ENCODE results near the gene MS4A6E.
"Not testable (repeated sequence)": the region's sequence is repeated elsewhere in the genome, so short reads cannot be mapped to it uniquely, and the experiment has no call there.

The MS4A6E gene, protein sequence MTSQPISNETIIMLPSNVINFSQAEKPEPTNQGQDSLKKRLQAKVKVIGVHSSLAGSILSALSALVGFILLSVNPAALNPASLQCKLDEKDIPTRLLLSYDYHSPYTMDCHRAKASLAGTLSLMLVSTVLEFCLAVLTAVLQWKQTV

DNA sequence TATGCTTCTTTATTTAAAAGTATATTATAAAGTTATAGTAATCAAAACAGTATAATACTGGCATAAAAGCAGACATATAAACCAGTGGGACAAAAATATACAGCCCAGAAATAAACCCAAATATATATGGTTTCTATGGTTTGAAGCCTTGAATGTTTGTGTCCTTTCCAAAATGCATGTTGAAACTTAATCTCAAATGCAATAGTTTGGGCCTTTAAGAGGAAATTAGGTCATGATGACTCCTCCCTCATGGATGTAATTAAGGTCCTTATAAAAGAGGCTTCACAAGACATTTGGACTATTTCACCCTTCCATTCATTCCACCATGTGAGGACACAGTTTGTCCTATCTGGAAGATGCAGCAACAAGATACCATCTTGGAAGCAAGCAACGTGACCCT is at the start of gene MS4A6E:
TSS of gene MS4A6E (plus strand) at position 301 of the 400 bp plus-strand sequence. CDS start 7,641 bp downstream, outside the sequence.
- no peak for DNase-seq (ENCODE audit: low spot score)

DNA sequence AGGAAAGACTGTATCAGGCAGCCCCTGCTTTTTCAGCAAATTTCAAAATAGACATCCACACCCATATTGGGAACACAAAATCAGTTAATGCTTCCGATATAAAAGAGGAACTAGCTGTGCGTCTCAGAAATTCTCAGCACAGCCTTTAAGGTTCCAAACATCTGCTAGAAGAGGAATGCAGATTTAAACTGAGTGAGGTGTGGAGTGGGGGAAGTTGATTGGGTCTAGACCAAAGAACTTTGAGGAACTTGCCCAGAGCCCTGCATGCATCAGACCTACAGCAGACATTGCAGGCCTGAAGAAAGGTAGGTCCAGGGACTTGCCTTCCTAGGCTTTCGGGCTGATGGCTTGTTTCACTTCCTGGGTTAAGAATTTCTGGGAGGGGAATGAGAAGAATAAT is 46.6 kb upstream of the MS4A6E start, which contains the start of gene MS4A4A:
TSS of gene MS4A4A (plus strand) at position 255 of the 400 bp plus-strand sequence. CDS start at position 265, 10 bp downstream.
- DNase-seq (ENCODE audit: low spot score), result no peak

DNA sequence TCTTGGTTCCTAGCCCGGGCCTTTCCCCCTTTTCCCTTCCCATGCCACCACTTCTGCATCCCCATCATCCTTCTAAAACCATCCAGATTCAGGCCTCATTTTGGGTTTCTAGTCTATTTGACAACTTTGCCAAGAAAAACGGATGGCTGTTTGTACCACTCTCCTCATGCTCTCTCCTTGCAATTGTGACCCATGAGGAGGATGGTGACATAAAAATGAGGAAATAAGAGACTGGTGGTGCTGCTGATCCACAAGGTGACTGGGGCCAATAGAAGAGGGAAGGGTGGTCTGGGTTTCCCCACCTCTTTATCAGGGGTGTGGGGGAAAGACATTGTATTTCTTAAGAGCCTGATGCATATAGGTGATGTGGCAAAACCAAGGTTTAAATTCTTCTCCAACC is 45.6 kb upstream of the MS4A6E start:
- DNase-seq (ENCODE audit: low spot score), result no peak

DNA sequence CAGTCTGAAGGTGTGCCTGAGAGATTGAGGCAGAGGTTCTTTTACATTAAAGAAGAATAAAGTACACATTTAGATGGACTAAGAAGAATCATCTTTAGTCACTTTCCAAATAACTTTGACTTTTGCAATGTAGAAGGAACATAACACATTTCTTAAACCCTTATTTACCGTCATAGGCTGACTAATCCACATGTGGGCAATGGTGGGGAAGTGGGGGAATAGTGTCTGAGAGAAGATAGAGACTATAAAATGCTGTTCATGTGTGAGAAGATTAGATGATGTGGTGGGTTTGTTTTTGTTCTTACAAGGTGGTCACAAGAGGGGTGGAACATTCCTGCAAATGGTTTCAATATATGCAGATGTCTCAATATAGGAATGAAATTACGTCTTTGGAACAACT is 44.8 kb upstream of the MS4A6E start:
- no peak for DNase-seq (ENCODE audit: low spot score)

DNA sequence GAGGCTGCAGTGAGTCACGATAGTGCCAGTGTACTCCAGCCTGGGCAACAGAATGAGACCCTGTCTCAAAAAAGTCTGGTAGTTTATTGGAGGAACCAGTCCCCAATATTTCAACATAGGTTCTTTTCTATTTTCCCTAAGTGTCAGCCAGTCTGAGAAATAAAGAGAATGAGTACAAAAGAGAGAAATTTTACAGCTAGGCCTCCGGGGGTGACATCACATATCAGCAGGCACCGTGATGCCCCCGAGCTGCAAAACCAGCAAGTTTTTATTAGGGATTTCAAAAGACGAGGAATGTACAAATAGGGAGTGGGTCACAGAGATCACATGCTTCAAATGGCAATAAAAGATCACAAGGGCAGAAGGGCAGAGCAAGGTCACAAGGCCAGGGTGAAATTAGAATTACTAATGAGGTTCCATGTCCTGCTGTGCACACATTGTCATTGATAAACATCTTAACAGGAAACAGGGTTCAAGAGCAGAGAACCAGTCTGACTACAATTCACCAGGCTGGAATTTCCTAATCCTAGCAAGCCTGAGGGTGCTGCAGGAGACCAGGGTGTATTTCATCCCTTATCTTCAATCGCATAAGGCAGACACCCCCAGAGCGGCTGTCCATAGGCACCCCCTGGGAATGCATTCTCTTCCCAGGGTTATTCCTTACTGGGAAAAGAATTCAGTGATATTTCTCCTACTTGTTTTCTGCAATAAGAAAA is 41.5 kb upstream of the MS4A6E start:
- not testable (repeated sequence) for DNase-seq (ENCODE audit: low spot score)

DNA sequence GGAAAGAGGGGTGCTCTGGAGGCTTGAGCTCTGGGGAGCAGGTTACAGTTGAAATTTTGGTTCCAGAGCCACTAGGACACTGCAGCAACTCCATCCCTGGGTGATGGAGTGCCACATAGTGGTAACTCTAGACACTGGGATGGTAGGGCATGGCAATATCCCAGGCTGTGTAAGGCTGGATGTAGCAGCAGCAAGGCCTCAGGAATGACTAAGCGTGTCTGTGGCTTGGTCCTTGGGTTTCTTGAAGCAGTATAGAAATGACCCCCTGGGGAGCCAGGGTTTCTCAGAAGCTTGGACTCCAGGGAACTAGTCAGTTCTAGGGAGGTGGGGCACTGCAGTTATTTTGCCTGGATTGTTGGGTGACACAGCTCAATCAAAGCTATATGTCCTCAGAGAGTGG is 38.5 kb upstream of the MS4A6E start:
- DNase-seq (ENCODE audit: low spot score), result no peak

DNA sequence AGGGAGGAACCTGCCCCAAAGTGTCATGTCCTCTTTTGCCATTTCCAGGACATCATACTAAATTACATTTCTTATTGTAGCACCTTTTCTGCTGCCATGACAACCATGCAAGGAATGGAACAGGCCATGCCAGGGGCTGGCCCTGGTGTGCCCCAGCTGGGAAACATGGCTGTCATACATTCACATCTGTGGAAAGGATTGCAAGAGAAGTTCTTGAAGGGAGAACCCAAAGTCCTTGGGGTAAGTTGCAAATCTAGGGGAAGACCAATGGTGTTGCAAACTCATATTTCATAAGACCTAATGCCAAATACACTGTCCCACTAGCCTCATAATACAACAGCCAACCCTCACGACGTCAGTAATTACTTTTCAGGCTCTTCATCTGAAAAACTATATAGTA is 34.9 kb upstream of the MS4A6E start:
- no peak for DNase-seq (ENCODE audit: low spot score)

DNA sequence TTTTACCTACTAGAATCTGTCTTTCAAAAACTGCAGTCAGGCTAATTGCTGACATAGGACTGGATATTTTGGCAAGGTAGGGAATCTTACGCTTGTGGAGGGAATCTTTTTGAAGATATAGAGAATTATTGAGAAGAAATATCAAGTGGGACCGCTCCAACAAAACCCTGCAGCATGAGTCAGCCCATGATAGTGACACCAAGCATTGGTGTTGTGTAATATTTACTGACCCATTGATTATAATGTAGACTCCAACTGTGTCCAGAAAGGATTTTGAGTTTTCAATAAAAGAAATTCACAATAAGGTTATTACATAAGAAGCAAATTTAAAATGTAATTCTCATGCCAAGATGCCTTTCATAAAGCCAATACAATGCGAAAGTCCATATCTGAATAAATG is 25.9 kb upstream of the MS4A6E start:
- no peak for DNase-seq (ENCODE audit: low spot score)

DNA sequence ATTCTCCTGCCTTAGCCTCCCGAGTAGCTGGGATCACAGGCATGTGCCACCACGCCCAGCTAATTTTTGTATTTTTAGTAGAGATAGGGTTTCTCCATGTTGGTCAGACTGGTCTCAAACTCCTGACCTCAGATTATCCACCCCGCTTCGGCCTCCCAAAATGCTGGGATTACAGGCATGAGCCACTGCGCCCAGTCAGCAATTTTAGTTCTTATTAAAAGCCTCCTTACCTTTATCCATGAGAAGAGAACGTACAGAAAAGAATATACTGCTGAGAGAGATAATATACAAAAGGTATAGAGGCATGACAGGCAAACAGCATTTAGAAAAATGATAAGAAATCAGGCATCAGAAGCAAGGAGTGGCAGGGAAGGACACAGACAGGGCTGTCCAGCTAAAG is 25.2 kb upstream of the MS4A6E start:
- DNase-seq (ENCODE audit: low spot score), result not testable (repeated sequence)

DNA sequence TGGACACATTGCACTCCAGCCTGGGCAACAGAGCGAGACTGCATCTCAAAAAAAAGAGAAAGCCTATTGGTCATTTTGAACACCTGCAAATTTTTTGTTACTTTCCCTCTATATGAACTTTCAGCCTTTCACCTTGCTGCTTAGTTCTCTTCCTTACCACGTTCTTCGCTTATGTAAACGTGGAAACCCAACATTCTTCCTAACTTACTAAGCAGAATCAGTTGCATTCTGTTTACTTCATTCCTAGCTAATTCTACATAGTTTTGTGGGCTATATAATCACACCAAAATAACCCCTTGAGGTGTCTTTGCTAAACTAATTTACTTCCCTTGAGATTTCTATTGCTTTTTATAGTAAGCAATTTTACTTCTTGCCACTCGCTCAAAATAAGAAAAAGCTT is 23.4 kb upstream of the MS4A6E start:
- DNase-seq (ENCODE audit: low spot score), result no peak

DNA sequence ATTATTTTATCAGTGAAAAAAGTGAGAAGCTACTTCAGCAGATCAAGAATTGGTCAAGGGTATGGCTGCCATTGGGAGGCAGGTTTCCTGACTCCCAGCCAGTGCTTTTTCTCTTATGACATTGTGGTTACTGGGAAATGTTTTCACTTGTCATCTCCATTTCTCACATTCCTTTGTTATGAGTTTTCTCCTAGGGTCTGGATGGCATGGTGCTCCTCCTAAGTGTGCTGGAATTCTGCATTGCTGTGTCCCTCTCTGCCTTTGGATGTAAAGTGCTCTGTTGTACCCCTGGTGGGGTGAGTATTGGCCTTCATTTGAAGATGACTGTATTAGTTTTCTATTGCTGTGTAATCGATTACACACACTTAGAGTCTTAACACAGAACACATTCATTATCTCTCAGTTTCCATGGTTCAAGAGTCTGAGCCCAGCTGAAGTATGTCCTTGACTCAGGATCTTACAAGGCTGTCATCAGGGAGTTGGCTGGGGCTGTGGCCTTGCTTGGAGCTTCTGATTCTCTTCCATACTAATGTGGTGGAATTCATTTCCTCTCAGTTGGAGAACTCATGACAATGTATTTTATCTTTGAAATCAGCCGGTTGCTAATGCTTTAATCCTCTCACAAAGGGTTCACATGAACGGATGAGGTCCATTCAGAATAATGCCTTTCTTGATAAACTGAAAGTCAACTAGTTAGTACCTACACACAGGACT is 21.0 kb upstream of the MS4A6E start:
- DNase-seq (ENCODE audit: low spot score), result no peak

DNA sequence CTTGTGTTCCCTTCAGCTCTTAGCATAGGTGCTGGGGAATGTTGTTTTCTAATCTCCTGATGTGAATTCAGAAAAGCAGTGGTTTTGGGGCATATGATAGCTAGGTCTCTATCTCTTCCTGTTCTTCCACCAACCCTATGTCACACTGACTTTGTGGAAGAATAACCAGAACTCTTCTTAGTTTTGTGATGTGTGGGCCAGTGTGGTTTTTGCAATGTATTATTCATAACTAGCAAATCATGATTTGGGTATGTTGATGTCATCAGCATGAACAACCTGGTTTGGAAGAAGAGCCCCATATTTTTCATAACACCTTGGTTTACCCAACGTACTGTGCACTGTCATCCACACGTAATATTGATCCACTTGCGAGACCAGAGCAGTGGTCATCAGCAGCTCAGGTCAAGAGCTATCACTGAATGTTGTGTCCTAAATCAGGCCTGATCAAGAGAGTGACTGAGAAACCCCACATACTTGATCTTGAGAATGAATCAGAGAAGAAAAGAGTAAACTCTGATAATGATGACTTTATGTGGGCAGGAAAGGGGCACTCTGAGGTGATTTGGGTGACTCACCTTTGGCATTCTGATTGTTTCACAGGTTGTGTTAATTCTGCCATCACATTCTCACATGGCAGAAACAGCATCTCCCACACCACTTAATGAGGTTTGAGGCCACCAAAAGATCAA is 19.4 kb upstream of the MS4A6E start:
- no peak for DNase-seq (ENCODE audit: low spot score)

DNA sequence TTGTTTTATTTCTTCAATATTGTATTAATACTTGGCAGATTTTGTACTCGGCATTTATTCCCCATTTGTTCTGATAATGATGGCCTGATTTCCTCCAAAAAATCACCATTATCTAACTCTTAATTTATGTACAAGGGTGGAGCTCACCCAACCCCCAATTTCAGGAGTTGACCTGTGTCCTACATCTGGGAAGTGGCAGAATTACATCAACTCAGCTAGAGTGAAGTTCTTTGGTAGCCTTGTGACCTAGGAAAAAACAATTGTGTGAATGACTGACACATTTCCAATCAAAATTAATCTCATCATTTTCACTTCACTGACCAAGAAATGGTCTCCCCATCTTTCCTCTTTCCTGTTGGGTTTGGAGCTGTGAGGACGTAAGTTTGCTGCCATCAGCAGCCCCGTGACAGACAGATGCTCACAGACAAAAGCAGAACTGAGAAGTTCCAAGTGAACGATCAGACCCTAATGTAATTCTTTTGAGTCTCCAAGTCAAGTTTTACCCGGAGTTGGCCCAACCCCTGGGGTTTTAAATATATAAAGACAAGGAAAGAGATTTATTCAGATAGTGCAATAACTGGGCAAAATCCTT is 16.6 kb upstream of the MS4A6E start:
- no peak for DNase-seq (ENCODE audit: low spot score)

DNA sequence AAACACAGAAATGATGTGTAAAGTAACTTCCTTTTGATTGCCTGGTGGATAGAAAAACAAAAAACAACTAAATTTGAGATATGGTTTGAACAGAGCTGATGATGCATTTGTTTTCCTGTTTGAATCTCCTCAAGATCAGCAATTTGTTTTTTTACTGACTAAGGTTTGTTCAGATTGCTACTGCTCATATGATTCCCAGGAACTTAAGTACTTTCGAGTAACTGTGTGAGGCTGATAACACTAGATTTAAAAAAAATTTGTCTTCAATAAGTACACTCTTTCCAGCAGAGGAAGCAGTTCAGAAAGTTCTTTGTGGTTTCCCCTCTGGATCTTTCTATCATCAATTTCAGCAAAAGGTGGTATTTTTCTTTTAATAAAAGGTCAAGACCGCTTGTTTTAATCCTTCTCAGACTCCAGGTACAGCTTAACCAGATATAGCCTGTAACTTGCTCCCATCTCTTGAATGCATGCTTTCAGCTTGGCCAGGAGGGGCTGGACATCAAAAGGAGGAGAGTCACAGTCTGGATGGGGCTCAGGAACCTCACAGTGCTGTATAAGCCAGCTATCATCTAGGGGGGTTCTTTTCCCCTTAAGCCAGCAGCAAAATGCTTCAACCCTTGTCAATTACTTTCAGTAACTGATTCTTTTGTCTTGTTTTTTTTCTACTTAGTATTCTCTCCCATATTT is 12.3 kb upstream of the MS4A6E start:
- DNase-seq (ENCODE audit: low spot score), result no peak

DNA sequence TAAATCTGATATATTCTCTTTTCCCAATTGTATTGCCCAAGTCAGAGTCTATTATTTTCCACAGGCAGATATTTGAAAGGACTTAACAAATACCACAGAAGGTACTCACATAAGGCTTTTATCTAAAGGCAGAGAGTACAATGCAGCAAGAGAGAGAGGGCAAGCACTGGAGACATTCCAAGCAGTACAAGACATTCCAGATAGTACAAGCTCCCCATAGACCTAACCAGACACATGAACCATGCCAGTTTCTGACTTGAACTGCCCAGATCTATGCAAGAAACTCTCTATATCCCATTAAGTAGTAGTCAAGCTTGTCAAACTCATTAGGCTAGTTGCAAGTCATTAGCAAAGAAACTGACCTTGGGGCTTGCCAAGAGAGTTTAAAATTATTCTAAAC is 11.2 kb upstream of the MS4A6E start:
- no peak for DNase-seq (ENCODE audit: low spot score)

DNA sequence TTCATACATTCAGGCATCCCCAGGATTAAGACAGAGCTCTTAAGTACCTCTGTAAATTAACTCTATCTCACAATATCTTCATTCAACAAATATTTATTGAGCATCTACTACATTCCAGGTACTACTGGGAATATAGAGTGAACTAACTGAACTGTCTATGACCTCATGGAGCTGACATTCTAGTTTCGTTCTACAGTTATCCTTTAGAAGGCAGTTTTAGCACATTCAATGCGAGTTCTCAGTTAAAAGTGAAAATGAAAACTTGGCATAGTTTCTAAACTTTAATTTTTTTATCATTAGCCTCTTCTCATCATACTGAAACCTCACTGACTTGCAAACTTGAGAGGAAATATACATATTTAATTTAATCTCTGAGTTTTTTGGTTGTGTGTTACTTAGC is 10.7 kb upstream of the MS4A6E start:
- no peak for DNase-seq (ENCODE audit: low spot score)

DNA sequence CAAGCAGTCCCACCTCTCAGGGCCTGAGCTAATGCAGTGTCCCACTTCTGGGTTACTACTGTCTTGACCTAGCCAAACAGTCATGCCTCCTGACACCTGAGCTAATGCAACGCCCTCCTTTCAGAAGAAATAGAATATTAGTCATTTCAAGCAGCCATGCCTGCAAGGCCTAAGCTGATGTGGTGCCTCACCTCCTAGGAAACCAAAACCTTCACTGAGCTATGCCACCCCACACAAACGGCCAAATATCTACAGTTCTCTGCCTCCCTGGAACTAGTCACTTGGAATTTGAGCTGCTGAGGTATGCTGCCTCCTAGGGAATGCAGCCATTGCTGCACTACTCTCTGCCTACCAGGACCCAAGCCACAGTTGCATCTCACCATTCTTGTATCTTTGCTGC is 8.3 kb upstream of the MS4A6E start:
- no peak for DNase-seq (ENCODE audit: low spot score)

DNA sequence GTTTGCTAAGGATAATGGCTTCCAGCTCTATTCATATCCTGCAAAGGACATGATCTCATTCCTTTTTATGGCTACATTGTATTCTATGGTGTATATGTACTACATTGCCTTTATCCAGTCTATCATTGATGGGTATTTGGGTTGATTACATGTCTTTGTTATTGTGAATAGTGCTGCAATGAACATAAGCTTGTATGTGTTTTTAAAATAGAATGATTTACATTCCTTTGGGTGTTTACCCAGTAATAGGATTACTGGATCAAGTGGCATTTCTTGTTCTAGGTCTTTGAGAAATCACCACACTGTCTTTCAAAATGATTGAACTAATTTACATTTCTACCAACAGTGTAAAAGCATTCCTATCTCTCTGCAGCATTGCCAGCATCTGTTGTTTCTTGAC is 6.0 kb upstream of the MS4A6E start:
- DNase-seq (ENCODE audit: low spot score), result no peak

DNA sequence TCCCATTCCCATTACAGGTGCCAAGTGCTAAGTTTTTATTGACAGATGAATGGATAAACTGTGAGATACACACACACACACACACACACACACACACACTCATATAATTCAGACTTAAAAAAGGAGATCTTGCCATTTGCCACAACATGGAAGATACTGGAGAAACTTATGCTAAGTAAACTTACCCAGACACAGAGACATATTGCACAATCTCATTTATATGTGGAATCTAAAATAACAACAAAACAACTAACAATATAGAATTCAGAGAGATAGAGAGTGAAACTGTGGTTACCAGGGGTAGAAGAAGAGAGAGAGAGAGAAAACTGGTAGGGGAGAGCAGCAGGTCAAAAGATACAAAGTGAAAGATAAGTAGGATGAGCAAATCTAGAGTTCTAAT is 1.4 kb downstream of the MS4A6E start:
- DNase-seq (ENCODE audit: low spot score), result no peak

DNA sequence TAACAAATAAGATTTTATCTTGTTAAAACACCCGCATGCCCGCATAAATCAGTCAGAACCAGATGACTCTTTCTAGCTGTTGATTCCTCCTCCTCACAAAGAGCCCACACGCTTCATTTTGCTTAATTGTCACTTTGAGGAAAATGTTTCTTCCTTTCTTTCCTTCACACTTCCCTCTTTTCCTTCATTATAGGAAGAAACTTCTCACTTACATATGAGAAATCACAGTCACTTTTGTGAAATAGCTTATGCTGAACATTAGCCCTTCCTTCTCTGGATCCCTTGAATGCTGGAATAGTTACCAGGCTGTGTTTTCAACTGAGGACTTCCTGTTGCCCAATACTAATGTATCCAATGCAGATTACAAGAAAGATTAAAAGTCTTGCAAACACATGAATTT is 5.8 kb downstream of the MS4A6E start:
- DNase-seq (ENCODE audit: low spot score), result no peak

DNA sequence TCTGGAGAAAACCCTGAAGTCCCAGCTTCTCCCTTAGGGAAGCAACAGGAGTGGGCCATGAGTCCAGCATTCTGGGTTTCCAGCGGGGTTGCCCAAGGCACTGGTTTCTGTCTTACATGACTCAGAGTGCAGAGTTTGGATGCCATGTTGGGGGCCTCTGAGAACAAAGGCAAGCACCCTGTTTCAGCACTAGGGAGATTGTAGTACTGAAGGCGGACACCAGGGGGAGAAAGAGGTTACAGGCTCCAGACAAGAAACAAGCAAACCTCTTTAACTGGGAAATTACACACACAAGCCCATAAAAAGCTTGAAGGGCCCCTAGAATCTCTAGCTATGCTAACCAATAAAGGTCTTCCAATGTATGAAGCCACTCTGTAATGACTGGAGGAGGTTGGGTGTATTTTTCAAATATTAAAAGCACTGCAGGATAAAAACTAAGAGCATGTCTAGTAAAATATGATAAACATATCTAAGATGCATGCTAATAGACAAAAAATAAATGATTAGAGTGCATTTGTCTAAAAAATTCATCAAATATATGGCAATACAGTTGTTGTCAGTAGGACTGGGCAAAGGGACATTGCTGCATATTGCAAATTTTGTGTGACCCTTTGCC is 7.1 kb downstream of the MS4A6E start:
- peak; percentile 20 for DNase-seq (ENCODE audit: low spot score)
